Activated T-cell treated with anti-CD3 and anti-CD28 coated beads for 4 hours (primary cell): ENCODE data around the gene TSC22D3.

ENCODE experiments used
- DNase-seq: peaks from one replicate; pipeline ENCODE4 v3.0.0-alpha.2; 2020

Gene TSC22D3

GRCh38 chrX:107758231-107758766 lies 17.3 kb downstream of the TSC22D3 start:
- no peak for DNase-seq

DNA sequence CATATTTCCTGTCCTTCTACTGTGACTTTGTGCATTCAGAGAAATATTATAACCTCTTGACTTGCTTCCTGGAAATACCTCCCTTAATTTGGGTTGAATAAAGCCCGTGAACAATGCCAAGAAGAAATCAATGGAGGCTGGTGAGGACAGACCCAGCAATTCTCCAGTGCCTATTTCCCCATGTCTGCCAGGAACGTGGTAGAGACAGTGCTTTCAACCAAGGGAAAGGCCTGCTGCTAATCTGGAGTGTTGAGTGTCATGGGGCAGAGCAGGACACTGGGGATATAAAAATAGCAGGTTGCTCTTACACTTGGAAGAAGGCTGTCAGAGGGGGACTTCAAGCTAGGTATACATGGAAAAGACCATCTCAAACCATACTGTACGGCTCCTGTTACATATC lies 19.9 kb downstream of the TSC22D3 start:
- DNase-seq, result no peak

GRCh38 chrX:107753187-107753586 lies 22.4 kb downstream of the TSC22D3 start:
- no peak for DNase-seq

GRCh38 chrX:107752714-107753113 lies 22.9 kb downstream of the TSC22D3 start:
- no peak for DNase-seq

DNA sequence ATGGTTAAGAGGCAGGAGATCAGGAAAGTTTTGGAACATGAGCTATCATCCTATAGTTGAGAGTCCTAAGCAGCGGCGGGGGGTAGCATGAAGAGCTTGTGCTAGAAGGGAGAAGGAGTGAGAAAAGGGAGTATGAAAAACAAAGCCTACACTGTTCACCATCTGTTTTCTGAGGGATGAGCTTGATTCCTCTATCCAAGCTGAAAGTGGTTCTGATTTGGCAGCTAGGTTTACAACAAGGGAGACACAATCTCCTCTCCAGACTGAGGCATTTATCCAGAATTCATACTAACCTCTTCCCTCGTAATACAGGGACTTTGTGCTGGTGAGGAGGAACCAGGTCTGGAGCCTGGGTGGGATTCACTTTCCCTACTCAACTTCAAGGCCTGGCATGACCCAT lies 23.5 kb downstream of the TSC22D3 start:
- DNase-seq, result no peak

- DNase-seq, result no peak
Observed at GRCh38 chrX:107750861-107751445, 24.6 kb downstream of the TSC22D3 start.

DNA sequence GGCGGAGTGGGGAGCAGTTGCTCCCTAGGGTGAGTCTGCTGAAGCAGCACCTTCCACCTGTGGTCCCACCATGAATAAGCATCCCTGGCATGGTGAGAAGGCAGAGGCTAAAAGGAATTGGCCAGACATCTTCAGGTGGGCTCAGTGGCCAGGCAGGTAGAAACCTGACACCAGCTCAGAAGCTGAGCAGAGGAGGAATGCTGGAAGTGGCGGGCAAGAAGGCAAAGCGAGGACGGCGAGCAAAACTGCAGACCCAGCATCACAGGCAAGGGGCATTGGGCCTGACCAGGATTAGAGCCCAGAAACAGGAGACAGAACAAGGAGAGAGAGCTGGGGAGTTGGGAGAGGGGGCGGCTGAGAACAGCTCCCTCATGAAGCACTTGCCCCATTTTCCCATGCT lies 25.3 kb downstream of the TSC22D3 start:
- DNase-seq, result no peak

DNA sequence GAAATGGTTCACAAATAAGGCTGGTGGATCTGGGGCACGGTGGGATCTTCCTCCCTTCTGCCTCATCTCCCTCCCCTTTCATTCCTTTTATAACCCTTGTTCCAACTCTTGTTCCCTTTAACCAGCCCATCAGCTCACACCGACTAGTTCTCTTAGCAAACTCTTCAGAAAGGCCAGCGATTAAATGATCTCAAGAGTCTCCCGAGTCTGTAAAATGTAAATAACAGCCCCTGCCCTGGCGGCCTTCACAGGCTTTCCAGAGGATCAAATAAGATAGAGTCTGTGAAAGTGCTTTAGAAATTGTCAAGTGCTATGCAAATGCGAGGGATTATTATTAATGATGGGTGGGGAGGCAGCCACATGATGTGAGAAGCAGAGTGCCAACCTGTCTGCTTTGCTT lies 27.1 kb downstream of the TSC22D3 start:
- no peak for DNase-seq

GRCh38 chrX:107747596-107748161 lies 27.9 kb downstream of the TSC22D3 start:
- no peak for DNase-seq

DNA sequence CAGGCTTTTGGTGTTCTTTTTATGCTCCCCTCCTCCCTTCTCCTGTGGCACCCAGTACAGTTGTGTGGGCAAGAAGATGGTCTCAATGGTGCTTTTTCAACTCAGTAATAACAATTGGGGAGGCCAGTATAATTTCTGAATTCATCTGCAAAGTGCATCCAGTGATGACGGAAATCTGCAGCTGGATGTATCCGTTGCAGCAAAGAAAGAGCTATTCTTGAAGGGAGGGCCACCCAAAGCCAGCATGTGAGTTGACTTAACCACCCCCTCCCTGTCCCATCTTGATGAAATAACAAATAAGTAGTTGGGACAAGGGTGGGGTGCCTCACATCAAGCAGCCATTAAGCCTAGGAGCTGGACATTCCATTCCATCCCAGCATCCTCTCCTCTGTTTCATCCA lies 30.7 kb downstream of the TSC22D3 start:
- DNase-seq, result no peak

GRCh38 chrX:107743995-107744394 lies 31.6 kb downstream of the TSC22D3 start:
- no peak for DNase-seq

GRCh38 chrX:107742700-107743191 lies 32.8 kb downstream of the TSC22D3 start:
- no peak for DNase-seq

DNA sequence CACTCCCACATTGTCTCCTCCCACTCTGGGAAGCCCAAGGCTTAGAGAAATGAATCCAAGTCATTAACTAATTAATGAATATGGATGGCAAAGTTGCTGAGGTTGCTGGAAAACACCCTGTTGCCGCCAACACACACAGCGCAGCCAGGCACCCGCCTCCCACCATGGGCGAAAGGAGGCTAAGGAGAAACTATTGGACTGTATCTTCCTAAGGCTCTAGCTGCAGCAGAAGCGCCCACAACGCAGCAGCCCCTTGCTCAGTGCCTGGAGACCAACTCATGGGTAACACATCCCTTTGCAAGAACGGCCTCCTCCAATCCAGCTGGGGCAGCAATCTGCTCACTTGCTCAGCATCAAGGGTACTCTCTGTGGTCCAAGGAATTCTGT lies 34.2 kb downstream of the TSC22D3 start:
- no peak for DNase-seq

DNA sequence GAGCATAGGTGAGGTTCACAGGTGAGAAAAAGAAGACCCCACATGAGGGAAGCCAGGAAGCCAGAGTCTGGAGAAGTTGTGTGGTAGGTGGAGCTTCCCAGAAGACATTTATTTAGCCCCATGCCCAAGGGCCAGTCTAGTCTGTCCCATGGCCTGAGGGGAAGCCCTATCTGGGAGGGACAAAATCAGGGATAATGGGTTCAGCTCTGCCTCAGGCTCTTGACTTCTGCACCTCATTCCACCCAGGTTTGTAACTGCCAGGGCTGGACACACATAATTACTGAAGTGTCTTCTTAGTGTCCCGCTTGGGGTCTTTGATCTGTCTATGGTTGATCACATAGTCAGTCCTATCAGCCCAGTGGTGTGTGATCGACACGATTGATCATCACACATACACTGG lies 36.0 kb downstream of the TSC22D3 start:
- DNase-seq, result no peak

GRCh38 chrX:107738768-107739167 lies 36.8 kb downstream of the TSC22D3 start:
- no peak for DNase-seq

DNA sequence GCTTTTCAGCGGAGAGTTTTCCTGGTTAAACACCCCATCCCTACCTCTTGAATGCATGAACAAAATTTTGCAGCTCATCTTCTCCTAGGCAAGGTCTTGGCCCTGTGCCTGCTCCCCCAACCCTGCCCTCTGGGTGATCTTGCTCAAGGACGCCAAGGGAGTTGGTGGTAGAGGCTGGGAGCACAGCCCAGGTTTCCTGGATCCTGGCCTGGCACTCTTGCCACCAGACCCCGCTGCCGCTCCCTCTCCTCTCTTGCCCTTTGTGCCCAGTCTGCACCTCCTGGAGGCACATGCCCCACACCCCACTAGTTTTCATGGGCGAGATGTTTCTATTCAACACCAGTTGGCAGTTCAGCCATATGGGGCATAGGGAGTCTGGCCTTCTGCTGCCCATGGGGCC lies 37.3 kb downstream of the TSC22D3 start:
- no peak for DNase-seq

- no peak for DNase-seq
Observed at GRCh38 chrX:107736781-107737531, 38.6 kb downstream of the TSC22D3 start.

- no peak for DNase-seq
Observed at GRCh38 chrX:107734646-107735045, 40.9 kb downstream of the TSC22D3 start.

DNA sequence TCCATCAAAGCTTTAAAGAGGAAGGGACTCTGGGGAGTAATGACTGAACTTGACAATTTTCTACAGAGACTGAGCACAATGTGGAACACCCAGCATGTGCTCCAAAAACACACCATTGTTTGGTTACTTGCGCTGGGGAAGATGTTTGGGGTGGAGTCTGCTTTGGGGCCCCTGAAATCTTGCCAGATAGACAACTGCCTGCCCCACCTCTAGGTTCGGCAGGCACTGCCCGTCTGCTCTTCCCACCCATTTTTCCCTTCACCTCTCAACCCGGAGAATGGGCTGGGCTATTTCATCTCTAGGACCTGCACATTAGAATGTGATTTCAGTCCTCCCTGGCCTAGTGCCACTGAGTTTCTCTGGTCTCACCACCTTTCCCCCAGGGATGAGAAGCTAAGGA lies 41.9 kb downstream of the TSC22D3 start:
- no peak for DNase-seq

DNA sequence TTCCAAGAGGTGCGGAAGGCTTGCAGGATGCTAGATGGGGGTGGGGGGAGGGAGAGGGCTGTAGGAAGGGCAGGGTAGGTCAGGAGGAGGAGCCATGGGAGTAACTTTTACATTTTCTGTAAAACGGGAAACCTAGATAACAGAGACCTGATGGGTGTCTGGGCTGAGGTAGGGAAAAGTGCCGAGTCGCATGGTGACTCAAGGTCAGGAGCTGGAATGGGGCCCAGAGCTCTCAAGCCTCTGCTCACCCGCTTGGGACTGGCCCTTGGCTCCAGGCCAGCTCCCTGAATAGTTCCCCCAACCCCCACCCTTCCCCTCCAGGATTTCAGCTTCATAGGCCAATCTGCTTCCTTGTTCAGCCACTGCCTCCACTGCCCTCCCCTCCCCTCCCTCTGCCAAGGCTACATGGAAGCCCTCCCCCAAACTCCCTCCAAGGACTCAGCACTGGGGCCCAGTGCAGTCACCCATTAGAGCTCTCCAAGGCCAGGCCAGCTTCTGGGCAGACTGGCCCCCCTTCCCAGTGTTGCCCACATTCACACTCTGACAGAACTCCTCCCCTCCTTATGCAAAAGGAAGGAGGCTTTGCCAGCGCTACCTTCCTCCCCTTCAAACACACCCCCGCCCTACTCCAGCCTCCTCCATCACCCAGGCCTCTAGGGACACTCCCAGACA lies 43.6 kb downstream of the TSC22D3 start:
- no peak for DNase-seq

GRCh38 chrX:107730991-107731766 lies 44.4 kb downstream of the TSC22D3 start:
- no peak for DNase-seq

DNA sequence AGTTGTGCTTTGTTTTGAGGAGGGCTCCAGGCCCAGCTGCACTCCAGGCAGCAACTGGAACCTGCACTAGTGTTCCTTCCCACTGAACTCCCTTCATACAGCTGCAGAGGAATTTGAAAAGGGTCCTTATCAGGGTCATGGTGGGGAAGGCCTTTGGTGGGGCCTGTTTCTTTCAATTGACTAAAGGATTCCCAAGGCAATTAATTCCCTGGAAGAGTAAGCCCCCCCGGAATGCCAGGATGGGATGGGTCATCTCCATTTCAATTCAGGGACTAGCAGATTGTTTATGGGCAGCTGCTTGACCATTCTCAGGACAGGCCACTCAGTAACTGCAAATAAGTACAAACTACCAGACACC lies 45.3 kb downstream of the TSC22D3 start:
- no peak for DNase-seq
